Measurements from ENCODE around the gene BRD9.

DNA sequence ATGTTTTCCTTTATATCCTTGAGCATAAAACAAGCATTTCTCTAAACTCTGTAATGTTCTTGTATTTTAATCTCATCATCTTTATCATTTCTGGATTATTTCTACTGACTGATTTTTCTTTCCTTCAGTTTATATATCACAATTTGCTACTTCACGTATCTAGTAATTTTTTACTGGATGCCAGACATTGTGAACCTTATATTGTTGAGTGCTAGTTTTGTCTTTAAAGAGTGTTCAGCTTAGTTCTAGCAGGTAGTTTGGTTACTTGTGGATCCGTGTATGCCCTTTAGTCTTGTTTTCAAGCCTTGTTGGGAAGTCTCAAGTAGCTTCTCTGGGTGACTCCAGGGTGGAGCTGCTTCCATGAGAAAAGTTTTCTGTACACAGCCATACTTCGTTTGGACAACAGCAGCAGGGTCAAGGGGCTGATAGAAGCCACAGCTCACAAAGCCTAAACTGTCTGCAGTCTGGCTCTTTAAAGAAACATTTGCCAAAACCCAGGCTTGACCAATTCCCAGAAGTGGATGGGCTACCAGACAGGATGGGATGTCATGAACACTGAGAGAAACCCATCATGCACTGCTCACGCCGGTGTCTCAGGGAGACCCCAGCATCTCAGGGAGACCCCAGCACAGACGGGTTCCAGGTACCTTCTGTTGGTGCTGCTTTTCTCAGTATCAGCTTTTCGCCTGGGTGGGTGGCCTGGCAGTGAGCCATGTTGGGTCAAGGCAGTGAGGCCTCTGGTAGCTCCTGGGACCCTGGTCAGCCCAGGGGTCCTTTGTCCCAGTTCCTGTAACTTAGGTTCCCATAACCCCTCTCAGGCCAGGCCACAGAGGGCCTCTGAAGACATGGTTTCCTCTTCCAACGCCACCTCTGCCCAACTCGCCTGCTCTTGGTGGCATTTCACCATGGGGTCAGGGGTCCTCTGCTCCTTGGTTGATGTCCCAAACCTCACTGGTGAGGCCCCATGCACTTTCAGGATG lies 29.1 kb upstream of the BRD9 start:
- TF ChIP-seq, protein P1, sequence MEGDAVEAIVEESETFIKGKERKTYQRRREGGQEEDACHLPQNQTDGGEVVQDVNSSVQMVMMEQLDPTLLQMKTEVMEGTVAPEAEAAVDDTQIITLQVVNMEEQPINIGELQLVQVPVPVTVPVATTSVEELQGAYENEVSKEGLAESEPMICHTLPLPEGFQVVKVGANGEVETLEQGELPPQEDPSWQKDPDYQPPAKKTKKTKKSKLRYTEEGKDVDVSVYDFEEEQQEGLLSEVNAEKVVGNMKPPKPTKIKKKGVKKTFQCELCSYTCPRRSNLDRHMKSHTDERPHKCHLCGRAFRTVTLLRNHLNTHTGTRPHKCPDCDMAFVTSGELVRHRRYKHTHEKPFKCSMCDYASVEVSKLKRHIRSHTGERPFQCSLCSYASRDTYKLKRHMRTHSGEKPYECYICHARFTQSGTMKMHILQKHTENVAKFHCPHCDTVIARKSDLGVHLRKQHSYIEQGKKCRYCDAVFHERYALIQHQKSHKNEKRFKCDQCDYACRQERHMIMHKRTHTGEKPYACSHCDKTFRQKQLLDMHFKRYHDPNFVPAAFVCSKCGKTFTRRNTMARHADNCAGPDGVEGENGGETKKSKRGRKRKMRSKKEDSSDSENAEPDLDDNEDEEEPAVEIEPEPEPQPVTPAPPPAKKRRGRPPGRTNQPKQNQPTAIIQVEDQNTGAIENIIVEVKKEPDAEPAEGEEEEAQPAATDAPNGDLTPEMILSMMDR (IDR thresholded peaks at IDR 0.05; ENCODE audit: low read depth, low read length): no peak
- no peak for TF ChIP-seq EZH2phosphoT487 (IDR thresholded peaks at IDR 0.05; ENCODE audit: low read depth)
